ENCODE measurements around the gene MBNL3. TPM values are rescaled to one million over a fixed set of nuclear protein-coding genes. Genes with fewer than 3 reads are reported as not detected.

MBNL3 gene
- total and polyA plus RNA-seq, 2 donors (not counting 3 experiments of a cell fraction or from before 2014, with no cell fraction given): 1.8 to 5.6 TPM

DNA sequence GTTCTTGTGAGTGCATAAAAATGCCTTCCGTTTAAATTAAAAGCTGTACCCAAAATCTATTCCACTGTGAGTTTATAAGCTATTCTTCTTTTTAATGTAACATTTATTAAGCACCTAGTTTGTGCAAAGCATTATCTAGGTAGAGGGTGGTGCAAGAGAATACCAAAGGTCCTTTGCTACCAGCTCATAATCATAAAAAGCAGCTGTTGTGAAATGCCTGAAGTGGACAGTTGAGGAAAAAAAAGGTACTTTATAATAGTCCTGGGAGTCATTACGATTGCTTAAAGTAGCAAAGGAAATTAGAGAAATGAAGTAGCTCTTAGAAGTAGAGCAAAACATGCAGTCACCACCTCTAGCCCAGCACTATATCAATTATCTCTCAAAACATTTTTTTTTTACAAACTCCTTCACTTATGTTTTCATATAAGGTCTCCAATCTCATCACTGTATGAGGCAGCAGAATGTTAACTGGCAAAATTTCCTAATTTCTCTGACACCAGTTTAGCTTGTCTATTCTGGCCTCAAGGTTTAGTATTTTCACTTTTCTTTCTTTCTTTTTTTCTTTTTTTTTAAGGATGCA is 2.1 kb downstream of the MBNL3 start:
- Histone ChIP-seq H4K20me1 (replicated peaks; ENCODE audit: control insufficient read depth, extremely low read depth, insufficient read depth, low read length) (no peaks in the 10 kb centered on the region), H3K79me2 (ENCODE audit: control insufficient read depth, insufficient read depth, low read length) (no peaks in the 10 kb centered on the region), H3K4me2 (ENCODE audit: insufficient read depth, low read length) (no peak overlapping the region), H3K4me3 (replicated peaks in 1 of 3; ENCODE audit: insufficient read depth in 1 of 3, low read depth in 1 of 3, low read length in 3 of 3) (no peak overlapping the region), H2AFZ (ENCODE audit: low read depth, low read length) (no peak overlapping the region), H3K36me3 (ENCODE audit: control insufficient read depth in 2 of 2, extremely low read depth in 1 of 2, insufficient read depth in 2 of 2, low read length in 2 of 2) (no peaks in the 10 kb centered on the region), H3K9ac (replicated peaks; ENCODE audit: extremely low read depth, insufficient read depth, low read length) (no peak overlapping the region), H3K27ac (ENCODE audit: insufficient read depth, low read depth, low read length) (no peak overlapping the region), H3K4me1 (ENCODE audit: control insufficient read depth, extremely low read depth, insufficient read depth, low read length) (peaks cover 3% of the 10 kb centered on the region), H3K27me3 (ENCODE audit: control insufficient read depth in 2 of 2, insufficient read depth in 2 of 2, low read length in 2 of 2) (peaks cover 0 to 7% of the 10 kb centered on the region in 2 experiments), H3K9me1 (replicated peaks; ENCODE audit: control insufficient read depth, extremely low read depth, insufficient read depth, low read length) (no peaks in the 10 kb centered on the region), H3K9me3 (replicated peaks; ENCODE audit: control insufficient read depth, insufficient read depth, low read length) (no peaks in the 10 kb centered on the region)
- ChIA-PET POLR2A (no interaction called here), CTCF (no interaction called here)
- DNase-seq (ENCODE audit: low read depth, low spot score): no peak
- dilution Hi-C loops (cut with MboI; ENCODE audit: extremely low pct_ligation_motif_present, low sequenced_read_pairs): no loop called here
- FAIRE-seq: no peak
- no TSS peak for BruUV-seq (replicated peaks)
- no peak for TF ChIP-seq JUN (IDR thresholded peaks at IDR 0.05; ENCODE audit: borderline replicate concordance, insufficient read depth, insufficient read length, low read depth)
- no peak for TF ChIP-seq POLR2AphosphoS5 (IDR thresholded peaks at IDR 0.05; ENCODE audit: insufficient read depth, low read depth, low read length)
- no peak for TF ChIP-seq EZH2 (IDR thresholded peaks at IDR 0.05; ENCODE audit: borderline replicate concordance, low read depth, low read length, severe bottlenecking)
- intact Hi-C loops (cut with micrococcal nuclease): loop anchor here (10.0 kb wide), 4 partner anchors 128 to 652 kb away; no protein-coding TSS in a partner anchor

DNA sequence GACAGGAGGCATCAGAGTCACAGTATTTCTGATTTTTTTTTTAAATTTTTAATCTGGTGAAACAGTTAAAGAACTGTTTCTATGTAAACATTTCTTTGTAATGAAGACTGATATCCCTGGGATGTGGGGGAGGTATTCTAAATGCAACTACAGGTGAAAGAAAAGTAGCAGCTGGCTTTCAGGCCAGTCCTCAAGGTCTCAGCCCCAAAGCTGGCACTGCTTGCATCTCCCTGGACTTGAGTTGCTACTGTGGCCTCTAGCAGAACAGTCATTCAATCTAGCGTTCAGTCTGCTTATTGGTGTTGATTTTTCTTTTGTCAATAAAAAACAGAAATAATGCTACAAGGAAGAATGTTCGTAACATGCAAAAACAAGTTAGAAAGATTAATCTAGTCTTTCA is 4.9 kb downstream of the MBNL3 start:
- CTCF ChIA-PET: no interaction called here
- POLR2A ChIA-PET: no interaction called here
- intact Hi-C loops (cut with micrococcal nuclease) (loop anchor here (5.0 to 10.0 kb wide), 5 partner anchors 131 to 649 kb away; partner anchors contain the start of gene RAP2C), dilution Hi-C loops (cut with MboI; ENCODE audit: extremely low pct_ligation_motif_present, low sequenced_read_pairs) (no loop called here)
- Histone ChIP-seq H3K79me2 (ENCODE audit: control insufficient read depth, insufficient read depth, low read length) (no peaks in the 10 kb centered on the region), H3K9me3 (replicated peaks; ENCODE audit: control insufficient read depth, insufficient read depth, low read length) (no peaks in the 10 kb centered on the region), H3K9ac (replicated peaks; ENCODE audit: extremely low read depth, insufficient read depth, low read length) (no peak overlapping the region), H3K9me1 (replicated peaks; ENCODE audit: control insufficient read depth, extremely low read depth, insufficient read depth, low read length) (no peaks in the 10 kb centered on the region), H3K27me3 (ENCODE audit: control insufficient read depth in 2 of 2, insufficient read depth in 2 of 2, low read length in 2 of 2) (no peaks in the 10 kb centered on the region), H3K4me2 (ENCODE audit: insufficient read depth, low read length) (no peak overlapping the region), H4K20me1 (replicated peaks; ENCODE audit: control insufficient read depth, extremely low read depth, insufficient read depth, low read length) (no peaks in the 10 kb centered on the region), H3K27ac (ENCODE audit: insufficient read depth, low read depth, low read length) (no peak overlapping the region), H2AFZ (ENCODE audit: low read depth, low read length) (no peak overlapping the region), H3K4me1 (ENCODE audit: control insufficient read depth, extremely low read depth, insufficient read depth, low read length) (peaks cover 12% of the 10 kb centered on the region), H3K4me3 (replicated peaks in 1 of 3; ENCODE audit: insufficient read depth in 1 of 3, low read depth in 1 of 3, low read length in 3 of 3) (no peak overlapping the region), H3K36me3 (ENCODE audit: control insufficient read depth in 2 of 2, extremely low read depth in 1 of 2, insufficient read depth in 2 of 2, low read length in 2 of 2) (no peaks in the 10 kb centered on the region)
- BruUV-seq (replicated peaks): no TSS peak
- no peak for FAIRE-seq
- no peak for DNase-seq (ENCODE audit: low read depth, low spot score)
- TF ChIP-seq POLR2A (IDR thresholded peaks at IDR 0.05; ENCODE audit: low read depth, low read length) (no peak), POLR2AphosphoS5 (IDR thresholded peaks at IDR 0.05; ENCODE audit: insufficient read depth, low read depth, low read length) (no peak), GATA2 (IDR thresholded peaks at IDR 0.05; ENCODE audit: insufficient read depth, insufficient read length, low read depth, low read length) (no peak), MYC (IDR thresholded peaks at IDR 0.05; ENCODE audit: low read depth, low read length) (no peak), FOS (IDR thresholded peaks at IDR 0.05; ENCODE audit: borderline replicate concordance, insufficient read depth, low read length) (no peak)
- TF ChIP-seq, protein P1, sequence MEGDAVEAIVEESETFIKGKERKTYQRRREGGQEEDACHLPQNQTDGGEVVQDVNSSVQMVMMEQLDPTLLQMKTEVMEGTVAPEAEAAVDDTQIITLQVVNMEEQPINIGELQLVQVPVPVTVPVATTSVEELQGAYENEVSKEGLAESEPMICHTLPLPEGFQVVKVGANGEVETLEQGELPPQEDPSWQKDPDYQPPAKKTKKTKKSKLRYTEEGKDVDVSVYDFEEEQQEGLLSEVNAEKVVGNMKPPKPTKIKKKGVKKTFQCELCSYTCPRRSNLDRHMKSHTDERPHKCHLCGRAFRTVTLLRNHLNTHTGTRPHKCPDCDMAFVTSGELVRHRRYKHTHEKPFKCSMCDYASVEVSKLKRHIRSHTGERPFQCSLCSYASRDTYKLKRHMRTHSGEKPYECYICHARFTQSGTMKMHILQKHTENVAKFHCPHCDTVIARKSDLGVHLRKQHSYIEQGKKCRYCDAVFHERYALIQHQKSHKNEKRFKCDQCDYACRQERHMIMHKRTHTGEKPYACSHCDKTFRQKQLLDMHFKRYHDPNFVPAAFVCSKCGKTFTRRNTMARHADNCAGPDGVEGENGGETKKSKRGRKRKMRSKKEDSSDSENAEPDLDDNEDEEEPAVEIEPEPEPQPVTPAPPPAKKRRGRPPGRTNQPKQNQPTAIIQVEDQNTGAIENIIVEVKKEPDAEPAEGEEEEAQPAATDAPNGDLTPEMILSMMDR (IDR thresholded peaks at IDR 0.05; ENCODE audit: extremely low read depth in 1 of 2, insufficient read depth in 1 of 2, low read depth in 1 of 2, low read length in 2 of 2): no peak
- TF ChIP-seq, protein P2, sequence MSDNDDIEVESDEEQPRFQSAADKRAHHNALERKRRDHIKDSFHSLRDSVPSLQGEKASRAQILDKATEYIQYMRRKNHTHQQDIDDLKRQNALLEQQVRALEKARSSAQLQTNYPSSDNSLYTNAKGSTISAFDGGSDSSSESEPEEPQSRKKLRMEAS (IDR thresholded peaks at IDR 0.05; ENCODE audit: insufficient read depth, insufficient read length): no peak
